GM19043 (cell line): ENCODE measurements around the gene ARHGAP11B.
"Not testable (repeated sequence)": the region's sequence is repeated elsewhere in the genome, so short reads cannot be mapped to it uniquely, and the experiment has no call there.

ENCODE experiments used
- ATAC-seq: cut with Tn5 transposase; IDR thresholded peaks from one replicate; pipeline ENCODE4 v1.9.1; 2021; ENCODE audit warnings: low read depth; ENCODE audit not compliant: unreplicated experiment

Gene ARHGAP11B

DNA sequence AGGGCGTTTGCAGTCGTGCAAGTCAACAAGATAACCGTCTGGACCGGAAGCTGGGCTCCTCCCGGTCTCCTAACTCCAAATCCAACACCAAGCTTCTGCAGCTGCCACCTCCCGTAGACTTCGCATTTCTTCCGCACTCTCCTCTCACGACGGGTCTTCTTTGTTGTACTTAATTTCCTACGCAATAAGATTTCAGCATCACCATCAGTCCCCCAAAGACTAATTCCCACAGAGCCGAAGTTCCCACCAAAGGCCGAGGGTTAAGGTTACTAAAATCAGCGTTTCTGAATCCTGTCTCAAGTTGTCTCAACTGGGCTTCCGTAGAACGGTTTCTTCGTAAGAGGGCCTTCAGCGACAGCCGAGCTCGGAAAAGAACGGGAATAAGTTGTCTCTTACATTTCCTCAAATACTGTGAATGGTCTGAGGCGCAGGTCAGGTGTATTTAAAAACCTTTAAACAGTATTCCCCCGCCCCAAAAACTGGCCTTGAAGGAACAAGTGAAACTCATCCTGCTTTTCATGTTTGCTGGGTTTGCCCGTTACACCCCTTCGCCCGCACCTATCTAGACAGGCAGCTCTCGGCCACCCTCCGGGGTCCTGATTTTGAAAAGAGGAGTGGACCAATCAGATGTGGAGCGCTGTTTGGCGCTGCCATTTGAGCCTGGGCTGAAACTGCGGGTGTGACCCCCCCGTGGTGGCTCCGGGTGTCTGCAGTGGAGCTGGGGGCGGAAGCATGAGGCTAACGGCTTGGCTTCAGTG is at the start of gene ARHGAP11B:
TSS of gene ARHGAP11B (plus strand) at position 693 of the 758 bp plus-strand sequence.
- ATAC-seq, result peak; percentile 89

DNA sequence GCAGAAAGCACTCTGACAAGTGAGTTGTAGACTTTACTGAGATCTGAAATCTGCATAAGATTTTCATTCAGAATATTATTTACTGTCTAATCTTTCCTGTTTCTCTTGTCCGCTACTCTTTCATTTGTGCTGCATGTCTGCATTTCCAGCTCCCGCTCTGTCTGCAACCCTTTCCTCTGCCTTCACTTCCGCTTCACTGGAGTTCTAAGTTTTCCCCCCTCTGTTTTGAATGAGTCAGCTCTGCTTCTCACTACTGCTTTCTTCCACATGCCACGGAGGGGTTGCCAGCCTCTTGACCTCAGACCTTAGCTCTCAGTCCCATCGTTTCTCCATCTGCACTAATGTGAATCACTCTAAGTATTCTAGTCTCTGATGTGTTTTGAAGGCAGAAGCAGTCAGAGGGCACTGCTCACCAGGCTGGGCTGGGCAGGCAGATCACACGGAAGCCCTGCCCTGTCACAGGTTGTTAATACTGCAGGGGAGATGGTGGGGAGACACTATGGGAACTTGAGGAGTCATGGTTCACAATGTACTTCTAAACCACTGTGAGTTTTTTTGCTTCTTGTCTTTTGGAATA is 46.4 kb upstream of the ARHGAP11B start:
- ATAC-seq, result not testable (repeated sequence)

- not testable (repeated sequence) for ATAC-seq
Measured at GRCh38 chr15:30580716-30581115, 45.2 kb upstream of the ARHGAP11B start.

DNA sequence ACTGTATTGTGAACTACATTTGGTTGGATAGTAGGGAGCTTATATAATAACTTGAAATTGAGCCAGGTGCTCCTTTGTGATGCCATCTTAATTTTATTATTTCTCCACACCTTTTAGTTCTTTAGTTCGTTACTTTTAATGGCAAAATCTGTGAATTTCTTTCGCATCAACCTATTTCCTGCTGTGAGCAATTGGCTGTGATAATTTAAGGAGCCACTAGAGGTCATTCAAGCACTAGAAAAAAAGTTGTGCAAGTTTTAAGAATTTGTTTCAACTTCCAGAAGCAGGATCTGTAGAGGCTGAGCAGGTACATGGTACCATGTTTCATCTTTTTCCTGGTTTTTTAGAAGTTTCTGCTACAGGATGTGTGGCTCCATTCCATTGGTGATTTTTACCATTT is 27.0 kb upstream of the ARHGAP11B start:
- ATAC-seq, result not testable (repeated sequence)

GRCh38 chr15:30603796-30604195 is 22.1 kb upstream of the ARHGAP11B start, which contains the start of gene GOLGA8H:
GOLGA8H (plus strand) TSS chr15:30604028; CDS start chr15:30604126, 98 bp downstream.
- not testable (repeated sequence) for ATAC-seq

DNA sequence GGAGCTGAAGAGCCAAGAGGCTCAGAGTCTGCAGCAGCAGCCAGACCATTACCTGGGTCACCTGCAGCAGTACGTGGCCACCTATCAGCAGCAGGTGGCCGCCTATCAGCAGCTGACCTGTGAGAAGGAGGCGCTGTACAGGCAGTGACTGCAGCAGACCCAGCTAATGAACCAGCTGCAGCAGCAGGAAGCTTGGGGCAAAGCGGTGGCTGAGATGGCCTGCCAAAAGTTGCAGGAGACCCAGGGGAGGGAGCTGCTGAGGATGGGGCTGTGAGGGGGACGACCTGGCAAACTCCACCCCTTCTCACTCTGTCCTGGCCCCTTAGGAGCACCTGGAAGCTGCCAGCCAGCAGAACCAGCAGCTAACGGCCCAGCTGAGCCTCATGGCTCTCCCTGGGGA is 13.7 kb upstream of the ARHGAP11B start:
- ATAC-seq, result not testable (repeated sequence)

DNA sequence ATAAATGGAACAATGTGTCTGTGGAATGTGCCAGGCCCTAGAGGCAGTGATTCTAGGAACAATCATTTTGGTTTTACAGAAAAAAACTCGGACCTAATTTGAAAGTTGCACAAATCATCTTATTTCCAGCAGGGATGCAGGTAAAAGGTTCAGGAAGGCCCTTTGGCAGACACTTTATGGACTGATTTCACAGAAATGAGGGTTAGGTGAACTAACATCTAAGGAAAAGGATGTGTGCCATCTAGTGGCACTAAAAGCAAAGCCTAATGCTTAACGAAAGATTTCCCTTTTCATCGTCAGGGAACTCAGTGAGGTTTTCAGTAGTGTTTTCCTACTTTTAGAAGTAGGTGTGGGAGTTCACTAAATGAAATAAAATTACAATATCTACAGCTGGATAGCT is 4.6 kb upstream of the ARHGAP11B start:
- ATAC-seq, result not testable (repeated sequence)

DNA sequence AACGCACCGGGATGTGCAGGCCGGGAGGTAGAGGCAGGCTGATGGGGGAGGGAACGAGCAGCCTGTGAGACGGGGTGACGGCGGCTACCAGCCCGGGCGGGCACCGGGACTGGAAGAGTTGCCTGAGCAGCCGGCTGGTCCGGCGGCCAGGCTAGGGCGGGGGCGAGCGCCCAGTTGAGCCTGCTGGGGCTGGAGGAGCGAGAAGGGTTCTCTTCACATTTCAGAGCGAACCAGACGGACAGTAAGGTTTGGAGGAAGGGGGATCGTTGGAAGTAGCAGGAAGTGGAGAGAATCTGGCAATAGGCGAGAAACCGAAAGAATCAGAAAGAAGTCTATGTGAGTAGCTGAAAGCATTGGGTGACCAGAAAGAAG is 252 bp downstream of the ARHGAP11B start:
- ATAC-seq, result not testable (repeated sequence)

DNA sequence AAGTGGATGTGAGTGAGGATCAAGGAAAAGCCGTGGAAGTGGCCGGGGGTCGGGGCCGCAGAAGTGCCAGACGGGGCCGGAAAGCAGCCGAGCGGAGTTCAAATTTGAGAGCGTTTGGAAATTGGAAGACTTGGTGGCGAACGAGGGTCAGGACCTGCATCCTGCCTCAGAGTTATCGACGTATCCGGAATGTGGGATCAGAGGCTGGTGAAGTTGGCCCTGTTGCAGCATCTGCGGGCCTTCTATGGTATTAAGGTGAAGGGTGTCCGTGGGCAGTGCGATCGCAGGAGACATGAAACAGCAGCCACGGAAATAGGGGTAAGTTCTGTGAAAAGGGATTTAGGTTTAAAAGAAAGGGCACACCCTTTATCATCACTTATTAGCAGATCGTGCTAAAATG is 704 bp downstream of the ARHGAP11B start:
- ATAC-seq, result not testable (repeated sequence)

GRCh38 chr15:30650012-30650929 is 24.3 kb downstream of the ARHGAP11B start:
- peak; percentile 77 for ATAC-seq

GRCh38 chr15:30661154-30661553 is 35.2 kb downstream of the ARHGAP11B start:
- ATAC-seq, result not testable (repeated sequence)

- ATAC-seq, result not testable (repeated sequence)
Measured at GRCh38 chr15:30669621-30670020, 43.7 kb downstream of the ARHGAP11B start.

- ATAC-seq, result no peak
Measured at GRCh38 chr15:30670056-30670455, 44.1 kb downstream of the ARHGAP11B start.

GRCh38 chr15:30671309-30671708 is 45.4 kb downstream of the ARHGAP11B start:
- ATAC-seq, result no peak

DNA sequence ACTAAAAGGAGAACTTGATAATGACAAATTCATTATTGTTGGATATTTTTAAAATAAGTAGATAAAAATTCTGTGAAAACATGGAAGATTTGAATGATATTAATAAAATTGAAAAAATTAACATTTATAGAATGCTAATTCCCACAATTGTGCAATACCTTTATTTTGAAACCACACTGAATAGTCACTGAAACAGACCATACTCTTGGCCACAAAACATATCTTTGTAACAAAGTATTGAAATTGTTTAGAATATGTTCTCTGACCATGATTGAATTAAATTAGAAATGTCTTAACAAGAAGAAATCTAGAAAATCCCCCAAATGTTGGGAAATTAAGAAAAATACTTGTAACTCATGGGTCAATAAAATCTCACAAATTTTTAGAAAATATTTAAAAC is 49.2 kb downstream of the ARHGAP11B start:
- no peak for ATAC-seq

- not testable (repeated sequence) for ATAC-seq
Measured at GRCh38 chr15:30675891-30676290, 50.0 kb downstream of the ARHGAP11B start.

GRCh38 chr15:30680997-30681396 is 55.1 kb downstream of the ARHGAP11B start:
- ATAC-seq, result not testable (repeated sequence)

DNA sequence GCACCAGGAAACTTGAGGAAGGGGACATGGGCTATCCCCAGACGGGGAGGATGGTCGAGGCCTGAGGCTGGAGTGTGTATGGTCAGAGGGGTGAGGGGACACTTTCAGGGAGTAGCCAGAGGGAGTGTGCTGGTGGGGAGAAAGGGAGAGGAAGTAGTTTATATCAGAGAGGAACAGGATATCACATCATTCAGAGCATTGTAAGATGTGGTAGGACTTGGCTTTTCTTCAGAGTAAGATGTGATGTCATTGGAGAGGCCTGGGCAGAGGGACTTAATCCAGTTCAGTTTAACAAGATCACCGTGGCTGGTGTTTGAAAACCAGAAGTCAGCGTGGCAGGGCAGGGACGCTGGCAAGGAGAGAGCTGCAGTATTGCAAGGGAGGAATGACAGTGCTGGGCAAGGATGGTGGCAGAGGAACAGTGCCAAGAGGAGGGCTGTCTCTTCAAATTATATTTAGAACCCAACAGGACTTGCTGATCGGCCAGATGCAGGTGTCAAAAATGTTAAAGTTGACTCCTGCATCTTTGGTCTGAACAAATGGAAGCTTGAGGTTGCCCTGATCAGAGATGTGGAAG is 59.9 kb downstream of the ARHGAP11B start:
- ATAC-seq, result not testable (repeated sequence)

DNA sequence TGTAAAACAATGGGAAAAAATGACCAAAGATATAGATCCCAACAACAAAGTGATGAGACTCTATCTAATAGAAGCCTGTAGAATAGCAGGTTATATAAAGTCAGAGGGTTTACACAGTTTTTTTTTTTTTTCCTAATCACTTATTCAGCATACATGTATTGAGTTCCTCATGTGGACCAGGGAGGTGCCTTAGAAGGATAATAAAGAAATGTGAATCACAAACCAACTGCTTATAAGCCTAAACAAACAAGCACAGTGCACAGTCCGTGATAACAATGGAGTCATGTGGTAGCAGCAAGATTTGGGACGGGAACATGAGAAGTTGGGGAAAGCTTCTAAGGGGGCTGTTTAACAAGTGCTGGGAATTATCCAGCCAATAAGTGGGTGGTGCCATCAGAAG is 60.7 kb downstream of the ARHGAP11B start:
- ATAC-seq, result not testable (repeated sequence)
